Ishikawa (cell line): Measurements from ENCODE around the gene HERC2.

ENCODE experiments used
- CEBPB ChIP-seq: IDR thresholded peaks from 2 replicates; pipeline ENCODE4 v1.6.1; 2012
- CREB1 ChIP-seq: IDR thresholded peaks from 2 replicates; pipeline ENCODE4 v1.6.1; 2012; ENCODE audit warnings: low read depth
- EGR1 ChIP-seq: IDR thresholded peaks from 2 replicates; pipeline ENCODE4 v1.6.1; 2012
- EP300 ChIP-seq: IDR thresholded peaks from 2 replicates; pipeline ENCODE4 v1.6.1; 2012; ENCODE audit warnings: borderline replicate concordance
- FOXM1 ChIP-seq: IDR thresholded peaks from 2 replicates; pipeline ENCODE4 v1.6.1; 2012; ENCODE audit warnings: low read depth, borderline replicate concordance
- MAX ChIP-seq: IDR thresholded peaks from 2 replicates; pipeline ENCODE4 v1.6.1; 2012
- NFIC ChIP-seq: IDR thresholded peaks from 2 replicates; pipeline ENCODE4 v1.6.1; 2012
- RAD21 ChIP-seq: IDR thresholded peaks from 2 replicates; pipeline ENCODE4 v1.6.1; 2012; ENCODE audit warnings: low read depth
- REST ChIP-seq: IDR thresholded peaks from 2 replicates; pipeline ENCODE4 v1.6.1; 2012; ENCODE audit warnings: low read depth, mild to moderate bottlenecking
- TAF1 ChIP-seq: IDR thresholded peaks from 2 replicates; pipeline ENCODE4 v1.6.1; 2012; ENCODE audit warnings: low read depth, mild to moderate bottlenecking
- TCF12 ChIP-seq: IDR thresholded peaks from 2 replicates; pipeline ENCODE4 v1.6.1; 2012; ENCODE audit warnings: low read depth
- TEAD4 ChIP-seq: IDR thresholded peaks from 2 replicates; pipeline ENCODE4 v1.6.1; 2012
- USF1 ChIP-seq: IDR thresholded peaks from 2 replicates; pipeline ENCODE4 v1.6.1; 2012
- YY1 ChIP-seq: IDR thresholded peaks from 2 replicates; pipeline ENCODE4 v1.6.1; 2012; ENCODE audit warnings: low read depth
- ZBTB7A ChIP-seq: IDR thresholded peaks from 2 replicates; pipeline ENCODE4 v1.6.1; 2012; ENCODE audit warnings: low read depth

The HERC2 gene

GRCh38 chr15:28131946-28132345 is 190.0 kb downstream of the HERC2 start:
- TF ChIP-seq RAD21, result no peak
- TF ChIP-seq MAX, result no peak
- TF ChIP-seq NFIC, result no peak
- TF ChIP-seq TEAD4, result no peak
- no peak for TF ChIP-seq TAF1
- no peak for TF ChIP-seq TCF12
- no peak for TF ChIP-seq USF1
- no peak for TF ChIP-seq CEBPB
- no peak for TF ChIP-seq FOXM1
- no peak for TF ChIP-seq YY1
- TF ChIP-seq EP300, result no peak
- no peak for TF ChIP-seq EGR1
- no peak for TF ChIP-seq REST
- TF ChIP-seq CREB1, result no peak
- no peak for TF ChIP-seq ZBTB7A

GRCh38 chr15:28131400-28131799 is 190.6 kb downstream of the HERC2 start:
- TF ChIP-seq CREB1, result no peak
- TF ChIP-seq RAD21, result no peak

GRCh38 chr15:28130651-28131050 is 191.3 kb downstream of the HERC2 start:
- TF ChIP-seq YY1 (no peak), RAD21 (no peak), TEAD4 (no peak), CREB1 (no peak), USF1 (no peak), MAX (no peak), REST (no peak), EP300 (no peak), ZBTB7A (no peak), NFIC (no peak)

- TF ChIP-seq ZBTB7A (no peak), MAX (no peak), TCF12 (no peak), NFIC (no peak), RAD21 (no peak), EP300 (no peak), CREB1 (no peak), TAF1 (no peak), EGR1 (no peak), FOXM1 (no peak), CEBPB (no peak), YY1 (no peak), USF1 (no peak)
Observed at GRCh38 chr15:28129231-28129848, 192.6 kb downstream of the HERC2 start.

- TF ChIP-seq TCF12 (no peak), FOXM1 (no peak), CEBPB (no peak)
Observed at GRCh38 chr15:28128031-28128430, 193.9 kb downstream of the HERC2 start.

- no peak for TF ChIP-seq YY1
- no peak for TF ChIP-seq CREB1
- no peak for TF ChIP-seq REST
- no peak for TF ChIP-seq FOXM1
- TF ChIP-seq TCF12, result no peak
- TF ChIP-seq TEAD4, result no peak
- no peak for TF ChIP-seq CEBPB
- TF ChIP-seq EGR1, result no peak
- TF ChIP-seq NFIC, result no peak
- TF ChIP-seq RAD21, result no peak
- TF ChIP-seq MAX, result no peak
- no peak for TF ChIP-seq TAF1
- TF ChIP-seq EP300, result no peak
- TF ChIP-seq USF1, result no peak
- TF ChIP-seq ZBTB7A, result no peak
Observed at GRCh38 chr15:28127036-28127435, 194.9 kb downstream of the HERC2 start.
